NB4 (cell line): ENCODE measurements around the gene RRP1.
A peak's percentile ranks its signal among the peaks of the same experiment; 100 is the strongest.

Experiments used
- MYC ChIP-seq: IDR thresholded peaks from 2 replicates; pipeline ENCODE4 v1.6.1; 2011; ENCODE audit warnings: low read depth, low read length
- POLR2A ChIP-seq: IDR thresholded peaks from 2 replicates; pipeline ENCODE4 v1.6.1; 2011; ENCODE audit warnings: mild to moderate bottlenecking; ENCODE audit not compliant: insufficient read length; ENCODE audit errors: extremely low read depth
- TF ChIP-seq, protein P1 (sequence below): IDR thresholded peaks from one replicate; pipeline ENCODE4 v1.5.1; 2012; ENCODE audit warnings: low read depth, low read length

DNA sequence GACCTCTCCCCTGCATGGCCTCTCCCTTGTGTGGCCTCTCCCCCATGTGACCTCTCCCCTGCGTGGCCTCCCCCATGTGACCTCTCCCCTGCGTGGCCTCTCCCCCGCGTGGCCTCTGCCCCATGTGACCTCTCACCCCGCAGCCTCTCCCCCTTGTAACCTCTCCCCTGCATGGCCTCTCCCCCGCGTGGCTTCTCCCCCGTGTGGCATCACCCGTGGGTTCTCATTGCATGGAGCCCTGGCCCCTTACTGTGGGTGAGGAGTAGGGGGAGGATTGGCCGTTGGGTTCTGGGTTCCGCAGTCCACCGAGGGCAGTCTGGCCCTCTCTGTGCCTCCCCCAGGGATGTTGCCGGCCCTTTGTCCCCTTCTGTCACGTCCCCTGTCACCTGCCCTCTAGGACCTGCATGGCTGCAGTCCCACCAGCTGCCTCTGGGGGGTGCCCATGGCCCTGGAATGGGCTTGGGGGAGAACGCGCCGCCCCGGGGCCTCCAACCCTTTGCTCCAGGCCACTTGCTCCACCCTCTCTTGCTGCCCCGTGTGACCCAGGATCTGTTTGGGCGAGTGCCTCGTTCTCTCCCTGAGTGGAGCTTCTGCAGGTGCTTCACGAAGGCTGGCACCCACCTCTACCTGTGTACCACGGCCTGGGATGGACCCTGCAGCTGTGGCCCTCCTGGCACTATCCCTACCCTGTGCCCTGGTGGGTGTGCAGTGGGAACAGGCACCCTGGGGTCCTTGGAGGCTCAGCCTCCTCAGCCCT, 21.3 kb downstream of the RRP1 start:
- TF ChIP-seq, protein P1, sequence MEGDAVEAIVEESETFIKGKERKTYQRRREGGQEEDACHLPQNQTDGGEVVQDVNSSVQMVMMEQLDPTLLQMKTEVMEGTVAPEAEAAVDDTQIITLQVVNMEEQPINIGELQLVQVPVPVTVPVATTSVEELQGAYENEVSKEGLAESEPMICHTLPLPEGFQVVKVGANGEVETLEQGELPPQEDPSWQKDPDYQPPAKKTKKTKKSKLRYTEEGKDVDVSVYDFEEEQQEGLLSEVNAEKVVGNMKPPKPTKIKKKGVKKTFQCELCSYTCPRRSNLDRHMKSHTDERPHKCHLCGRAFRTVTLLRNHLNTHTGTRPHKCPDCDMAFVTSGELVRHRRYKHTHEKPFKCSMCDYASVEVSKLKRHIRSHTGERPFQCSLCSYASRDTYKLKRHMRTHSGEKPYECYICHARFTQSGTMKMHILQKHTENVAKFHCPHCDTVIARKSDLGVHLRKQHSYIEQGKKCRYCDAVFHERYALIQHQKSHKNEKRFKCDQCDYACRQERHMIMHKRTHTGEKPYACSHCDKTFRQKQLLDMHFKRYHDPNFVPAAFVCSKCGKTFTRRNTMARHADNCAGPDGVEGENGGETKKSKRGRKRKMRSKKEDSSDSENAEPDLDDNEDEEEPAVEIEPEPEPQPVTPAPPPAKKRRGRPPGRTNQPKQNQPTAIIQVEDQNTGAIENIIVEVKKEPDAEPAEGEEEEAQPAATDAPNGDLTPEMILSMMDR: peak; percentile 85
- TF ChIP-seq POLR2A (peak; percentile 15), MYC (peak; percentile 56; the same call in 1 of the 2 replicates)
